Measurements from ENCODE around the gene PRORP.

DNA sequence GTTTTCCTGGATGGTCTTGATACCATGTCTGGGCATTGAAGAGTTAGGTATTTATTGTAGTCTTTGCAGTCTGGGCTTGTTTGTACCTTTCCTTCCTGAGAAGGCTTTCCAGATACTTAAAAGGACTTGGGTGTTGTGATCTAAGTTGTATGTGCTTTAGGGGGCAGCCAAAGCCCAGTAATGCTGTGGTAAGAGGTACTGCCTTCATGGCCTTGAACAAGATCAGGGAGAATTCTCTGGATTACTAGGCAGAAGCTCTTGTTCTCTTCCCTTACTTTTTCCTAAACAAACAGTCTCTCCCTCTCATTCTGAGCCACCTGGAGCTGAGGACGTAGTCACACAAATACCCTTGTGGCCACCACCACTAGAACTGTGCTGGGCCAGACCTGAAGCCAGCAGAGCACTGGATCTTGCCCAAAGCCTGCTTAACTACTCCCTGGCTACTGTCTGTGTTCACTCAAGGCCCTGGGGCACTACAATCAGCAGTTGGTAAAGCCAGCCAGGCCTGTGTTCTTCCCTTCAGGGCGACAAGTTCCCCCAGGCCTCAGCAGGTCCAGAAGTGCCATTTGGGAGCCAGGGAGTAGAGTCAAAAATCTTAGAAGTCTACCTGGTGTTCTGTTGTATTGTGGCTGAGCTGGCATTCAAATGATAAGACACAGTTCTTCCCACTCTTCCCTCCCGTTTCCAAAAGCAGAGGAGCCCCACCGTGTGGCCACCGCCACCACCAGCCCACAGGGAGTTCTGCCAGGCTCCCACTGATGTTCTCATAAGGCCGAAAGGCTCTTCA lies 11.4 kb downstream of the PRORP start:
- TF ChIP-seq CTCF (conservative IDR thresholded peaks at IDR 0.05 in 1 of 2, IDR thresholded peaks at IDR 0.05 in 1 of 2; ENCODE audit: extremely low read depth in 1 of 2, insufficient read depth in 1 of 2, low read depth in 1 of 2, low read length in 2 of 2): no peak
- TF ChIP-seq EZH2 (IDR thresholded peaks at IDR 0.05; ENCODE audit: borderline replicate concordance, low read length): no peak

Data from mammary epithelial cell (primary cell).